ENCODE data around the gene TMEM150A. TPM values are rescaled to one million over a fixed set of nuclear protein-coding genes. Genes with fewer than 3 reads are reported as not detected.
A peak's percentile ranks its signal among the peaks of the same experiment; 100 is the strongest.

TMEM150A gene
- total RNA-seq, 4 donors from 2014 or later, result 5.2 to 21.7 (median 12.8) TPM

DNA sequence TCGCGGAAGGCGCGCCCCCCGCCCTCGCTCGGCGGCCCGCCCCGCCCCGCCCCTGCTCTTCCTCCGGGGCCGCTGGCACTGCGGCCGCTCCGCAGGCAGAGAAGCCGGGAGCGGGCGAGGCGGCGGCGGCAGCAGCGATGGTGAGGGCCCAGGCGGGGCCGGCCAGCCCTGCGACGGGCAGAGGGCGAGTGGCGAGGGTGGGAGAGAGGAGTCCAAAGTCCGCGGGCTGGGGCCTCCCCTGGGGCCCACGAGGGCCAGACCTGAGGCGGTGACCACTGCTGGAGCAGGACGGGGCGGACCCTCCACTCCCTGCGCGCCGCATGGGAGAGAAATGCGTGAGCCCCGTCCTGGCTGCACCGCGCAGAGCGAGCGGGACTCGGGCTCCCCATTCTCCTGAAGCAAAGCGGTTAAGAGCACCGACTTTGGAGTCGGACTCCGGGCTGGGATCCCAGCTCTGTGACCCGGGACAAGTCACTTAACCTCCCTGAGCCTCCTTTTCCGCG, 18.1 kb downstream of the TMEM150A start, which contains the start of gene VAMP5:
TSS of gene VAMP5 (plus strand) at position 78 of the 503 bp plus-strand sequence. CDS start at position 138, 60 bp downstream.
- DNase-seq, result peak; percentile 51
- WGBS, 2 donors (ENCODE audit: low coverage in 1 of 2), result 58% methylated on average over 36 of the region's 52 CpGs; no CpG with 5 or more reads in 1 of the 2 donors
- TF ChIP-seq POLR2AphosphoS5 (IDR thresholded peaks at IDR 0.05) (peak in 2 of 3 donors; percentile 27 to 61), CTCF (IDR thresholded peaks at IDR 0.05) (no peak), POLR2A (IDR thresholded peaks at IDR 0.05) (peak; percentile 14), EP300 (IDR thresholded peaks at IDR 0.05; ENCODE audit: low read depth) (no peak)
- Histone ChIP-seq H3K27ac (peak within 1 kb of the TSS; percentile 85 to 90 (median 86)), H3K4me1 (peaks cover 22 to 57% (median 29%) of the 10 kb centered on the region in 4 donors), H3K36me3 (no peaks in the 10 kb centered on the region), H3K27me3 (no peaks in the 10 kb centered on the region), H3K4me3 (peak within 1 kb of the TSS; percentile 30 to 57 (median 46)), H3K9me3 (no peaks in the 10 kb centered on the region)
- in situ Hi-C loops (cut with MboI; ENCODE audit: low pct_ligation_motif_present in 1 of 4, low pct_unique_long_range_greater_than_20kb in 1 of 4, low sequenced_read_pairs in 3 of 4) (no loop called here), intact Hi-C loops (cut with DNase I; ENCODE audit: low total_unique reads) (no loop called here)

- WGBS, 2 donors (ENCODE audit: low coverage in 1 of 2), result 62 to 79% methylated on average over 2 to 13 of the region's 16 CpGs
- H3K4me3 ChIP-seq, result peak overlapping the region; percentile 30 to 57 (median 46)
- no peaks in the 10 kb centered on the region for H3K27me3 ChIP-seq
- intact Hi-C loops (cut with DNase I; ENCODE audit: low total_unique reads), result no loop called here
- in situ Hi-C loops (cut with MboI; ENCODE audit: low pct_ligation_motif_present in 1 of 4, low pct_unique_long_range_greater_than_20kb in 1 of 4, low sequenced_read_pairs in 3 of 4), result no loop called here
- no peaks in the 10 kb centered on the region for H3K36me3 ChIP-seq
- H3K27ac ChIP-seq, result peak overlapping the region; percentile 85 to 90 (median 86)
- H3K9me3 ChIP-seq, result no peaks in the 10 kb centered on the region
- peaks cover 23 to 57% (median 35%) of the 10 kb centered on the region in 4 donors for H3K4me1 ChIP-seq
- DNase-seq, result no peak
- TF ChIP-seq EP300 (IDR thresholded peaks at IDR 0.05; ENCODE audit: low read depth), result no peak
- no peak for TF ChIP-seq CTCF (IDR thresholded peaks at IDR 0.05)
- no peak for TF ChIP-seq POLR2A (IDR thresholded peaks at IDR 0.05)
- TF ChIP-seq POLR2AphosphoS5 (IDR thresholded peaks at IDR 0.05), result no peak
These were observed 18.7 kb downstream of the TMEM150A start for GRCh38 chr2:85583667-85584353.

DNA sequence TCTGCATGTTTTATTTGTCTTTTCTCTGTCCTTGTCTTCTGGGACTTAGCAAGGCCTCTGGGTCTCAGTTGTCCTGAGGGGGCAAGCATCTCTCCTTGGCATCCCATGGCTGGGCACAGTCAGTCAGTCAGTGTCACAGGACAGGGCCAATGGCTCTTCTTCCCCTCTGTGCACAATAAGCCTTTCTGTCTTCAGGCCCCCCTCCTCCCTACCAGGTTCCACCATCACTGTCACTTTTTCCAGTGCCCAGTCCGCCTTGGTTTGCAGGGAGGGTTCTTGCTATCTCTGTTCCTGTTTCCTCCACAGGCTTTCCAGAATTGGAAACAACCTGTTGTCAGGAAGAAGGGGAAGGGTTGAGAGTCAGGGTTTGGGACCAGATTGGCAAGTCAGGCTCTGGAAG, 20.0 kb downstream of the TMEM150A start:
- intact Hi-C loops (cut with DNase I; ENCODE audit: low total_unique reads), result no loop called here
- H3K27ac ChIP-seq, result no peak overlapping the region
- TF ChIP-seq EP300 (IDR thresholded peaks at IDR 0.05; ENCODE audit: low read depth) (no peak), CTCF (IDR thresholded peaks at IDR 0.05) (no peak), POLR2A (IDR thresholded peaks at IDR 0.05) (no peak), POLR2AphosphoS5 (IDR thresholded peaks at IDR 0.05) (no peak)
- no peaks in the 10 kb centered on the region for H3K36me3 ChIP-seq
- no peaks in the 10 kb centered on the region for H3K9me3 ChIP-seq
- in situ Hi-C loops (cut with MboI; ENCODE audit: low pct_ligation_motif_present in 1 of 4, low pct_unique_long_range_greater_than_20kb in 1 of 4, low sequenced_read_pairs in 3 of 4), result no loop called here
- 72% methylated on average over 1 of the region's 1 CpG; no CpG with 5 or more reads in 1 of the 2 donors for WGBS, 2 donors (ENCODE audit: low coverage in 1 of 2)
- peaks cover 23 to 55% (median 39%) of the 10 kb centered on the region in 4 donors for H3K4me1 ChIP-seq
- H3K4me3 ChIP-seq, result no peak overlapping the region
- no peak for DNase-seq
- H3K27me3 ChIP-seq, result no peaks in the 10 kb centered on the region

DNA sequence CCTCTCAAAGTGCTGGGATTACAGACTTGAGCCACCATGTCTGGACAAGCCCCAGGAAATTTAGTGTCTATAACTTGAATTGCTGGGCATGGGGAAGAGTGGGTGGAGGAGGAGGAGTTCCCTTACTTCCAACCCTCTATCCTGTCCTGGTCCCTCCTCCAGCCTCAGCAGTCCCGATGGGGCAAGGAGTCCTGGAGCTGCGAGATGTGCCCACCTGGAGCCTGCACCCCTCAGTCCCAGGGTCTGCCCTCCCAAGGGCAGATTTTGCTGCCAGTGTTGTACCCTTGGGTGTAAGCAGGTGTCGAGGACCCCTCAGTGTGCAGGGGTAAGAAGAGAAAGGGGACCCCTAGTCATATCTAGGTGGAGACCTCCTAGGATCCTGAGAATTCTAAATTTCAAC, 22.3 kb downstream of the TMEM150A start:
- Histone ChIP-seq H3K4me3 (no peak overlapping the region), H3K4me1 (peaks cover 18 to 54% (median 34%) of the 10 kb centered on the region in 4 donors), H3K36me3 (no peaks in the 10 kb centered on the region), H3K9me3 (no peaks in the 10 kb centered on the region), H3K27ac (peak overlapping the region in 2 of 4 donors; percentile 81 to 95), H3K27me3 (no peaks in the 10 kb centered on the region)
- DNase-seq, result no peak
- intact Hi-C loops (cut with DNase I; ENCODE audit: low total_unique reads), result no loop called here
- in situ Hi-C loops (cut with MboI; ENCODE audit: low pct_ligation_motif_present in 1 of 4, low pct_unique_long_range_greater_than_20kb in 1 of 4, low sequenced_read_pairs in 3 of 4), result no loop called here
- no peak for TF ChIP-seq POLR2A (IDR thresholded peaks at IDR 0.05)
- TF ChIP-seq CTCF (IDR thresholded peaks at IDR 0.05), result no peak
- no peak for TF ChIP-seq POLR2AphosphoS5 (IDR thresholded peaks at IDR 0.05)
- no peak for TF ChIP-seq EP300 (IDR thresholded peaks at IDR 0.05; ENCODE audit: low read depth)
- WGBS, 2 donors (ENCODE audit: low coverage in 1 of 2), result 90% methylated on average over 3 of the region's 3 CpGs; no CpG with 5 or more reads in 1 of the 2 donors

Data from transverse colon (tissue), 4 donors.